ENCODE measurements around the gene NFIC.

NFIC gene

DNA sequence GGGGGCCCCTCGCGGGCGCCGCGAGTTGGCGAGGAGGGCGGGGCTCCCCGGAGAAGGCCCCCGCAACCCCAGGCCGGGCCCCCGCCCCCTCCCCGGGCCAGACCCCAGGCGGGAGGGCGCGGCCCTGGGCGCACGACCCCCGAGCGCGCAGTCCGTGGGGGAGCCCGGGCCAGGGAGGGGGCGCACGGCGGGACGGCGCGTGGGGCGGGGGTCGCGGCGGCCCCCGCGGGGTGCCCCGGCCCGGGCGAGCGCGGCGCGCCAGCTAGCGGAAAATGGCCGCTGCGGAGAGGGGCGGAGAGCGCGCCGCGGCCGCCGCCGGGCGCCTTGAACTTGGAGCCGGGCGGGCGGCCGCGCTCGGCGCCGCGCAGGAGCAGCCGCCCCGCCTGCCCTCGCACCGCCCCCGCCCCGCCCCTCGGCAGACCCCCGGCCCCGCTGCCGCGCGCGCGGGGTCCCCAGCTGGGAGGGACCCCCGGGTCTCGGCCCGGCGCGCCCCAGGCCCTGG is 6.4 kb upstream of the NFIC start:
- ATAC-seq, result peak; percentile 16
- no peak for TF ChIP-seq ESRRG (CRISPR knock-in tag; IDR thresholded peaks at IDR 0.05)
- no peak for TF ChIP-seq CSRNP3 (CRISPR knock-in tag; IDR thresholded peaks at IDR 0.05)

GRCh38 chr19:3360421-3361383 is 5.7 kb upstream of the NFIC start:
- ATAC-seq, result peak; percentile 47
- TF ChIP-seq GLIS3 (CRISPR knock-in tag; IDR thresholded peaks at IDR 0.05), result no peak
- no peak for TF ChIP-seq ESRRG (CRISPR knock-in tag; IDR thresholded peaks at IDR 0.05)
- TF ChIP-seq, protein P1, sequence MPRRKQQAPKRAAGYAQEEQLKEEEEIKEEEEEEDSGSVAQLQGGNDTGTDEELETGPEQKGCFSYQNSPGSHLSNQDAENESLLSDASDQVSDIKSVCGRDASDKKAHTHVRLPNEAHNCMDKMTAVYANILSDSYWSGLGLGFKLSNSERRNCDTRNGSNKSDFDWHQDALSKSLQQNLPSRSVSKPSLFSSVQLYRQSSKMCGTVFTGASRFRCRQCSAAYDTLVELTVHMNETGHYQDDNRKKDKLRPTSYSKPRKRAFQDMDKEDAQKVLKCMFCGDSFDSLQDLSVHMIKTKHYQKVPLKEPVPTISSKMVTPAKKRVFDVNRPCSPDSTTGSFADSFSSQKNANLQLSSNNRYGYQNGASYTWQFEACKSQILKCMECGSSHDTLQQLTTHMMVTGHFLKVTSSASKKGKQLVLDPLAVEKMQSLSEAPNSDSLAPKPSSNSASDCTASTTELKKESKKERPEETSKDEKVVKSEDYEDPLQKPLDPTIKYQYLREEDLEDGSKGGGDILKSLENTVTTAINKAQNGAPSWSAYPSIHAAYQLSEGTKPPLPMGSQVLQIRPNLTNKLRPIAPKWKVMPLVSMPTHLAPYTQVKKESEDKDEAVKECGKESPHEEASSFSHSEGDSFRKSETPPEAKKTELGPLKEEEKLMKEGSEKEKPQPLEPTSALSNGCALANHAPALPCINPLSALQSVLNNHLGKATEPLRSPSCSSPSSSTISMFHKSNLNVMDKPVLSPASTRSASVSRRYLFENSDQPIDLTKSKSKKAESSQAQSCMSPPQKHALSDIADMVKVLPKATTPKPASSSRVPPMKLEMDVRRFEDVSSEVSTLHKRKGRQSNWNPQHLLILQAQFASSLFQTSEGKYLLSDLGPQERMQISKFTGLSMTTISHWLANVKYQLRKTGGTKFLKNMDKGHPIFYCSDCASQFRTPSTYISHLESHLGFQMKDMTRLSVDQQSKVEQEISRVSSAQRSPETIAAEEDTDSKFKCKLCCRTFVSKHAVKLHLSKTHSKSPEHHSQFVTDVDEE (CRISPR knock-in tag; IDR thresholded peaks at IDR 0.05), result no peak
- TF ChIP-seq BACH2 (CRISPR knock-in tag; IDR thresholded peaks at IDR 0.05; ENCODE audit: borderline replicate concordance), result no peak
- TF ChIP-seq TOX (CRISPR knock-in tag; IDR thresholded peaks at IDR 0.05; ENCODE audit: borderline replicate concordance), result no peak
- TF ChIP-seq ZNF565 (CRISPR knock-in tag; conservative IDR thresholded peaks at IDR 0.05; ENCODE audit: low read depth), result no peak
- TF ChIP-seq ZFP3 (CRISPR knock-in tag; IDR thresholded peaks at IDR 0.05), result no peak
- no peak for TF ChIP-seq OSR1 (CRISPR knock-in tag; IDR thresholded peaks at IDR 0.05)
- no peak for TF ChIP-seq ZNF70 (CRISPR knock-in tag; IDR thresholded peaks at IDR 0.05)
- TF ChIP-seq, protein P2, sequence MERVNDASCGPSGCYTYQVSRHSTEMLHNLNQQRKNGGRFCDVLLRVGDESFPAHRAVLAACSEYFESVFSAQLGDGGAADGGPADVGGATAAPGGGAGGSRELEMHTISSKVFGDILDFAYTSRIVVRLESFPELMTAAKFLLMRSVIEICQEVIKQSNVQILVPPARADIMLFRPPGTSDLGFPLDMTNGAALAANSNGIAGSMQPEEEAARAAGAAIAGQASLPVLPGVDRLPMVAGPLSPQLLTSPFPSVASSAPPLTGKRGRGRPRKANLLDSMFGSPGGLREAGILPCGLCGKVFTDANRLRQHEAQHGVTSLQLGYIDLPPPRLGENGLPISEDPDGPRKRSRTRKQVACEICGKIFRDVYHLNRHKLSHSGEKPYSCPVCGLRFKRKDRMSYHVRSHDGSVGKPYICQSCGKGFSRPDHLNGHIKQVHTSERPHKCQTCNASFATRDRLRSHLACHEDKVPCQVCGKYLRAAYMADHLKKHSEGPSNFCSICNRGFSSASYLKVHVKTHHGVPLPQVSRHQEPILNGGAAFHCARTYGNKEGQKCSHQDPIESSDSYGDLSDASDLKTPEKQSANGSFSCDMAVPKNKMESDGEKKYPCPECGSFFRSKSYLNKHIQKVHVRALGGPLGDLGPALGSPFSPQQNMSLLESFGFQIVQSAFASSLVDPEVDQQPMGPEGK (CRISPR knock-in tag; IDR thresholded peaks at IDR 0.05; ENCODE audit: borderline replicate concordance), result no peak
- TF ChIP-seq CSRNP3 (CRISPR knock-in tag; IDR thresholded peaks at IDR 0.05), result no peak
- TF ChIP-seq ZC3H10 (CRISPR knock-in tag; IDR thresholded peaks at IDR 0.05), result no peak
- TF ChIP-seq ARNTL (CRISPR knock-in tag; IDR thresholded peaks at IDR 0.05; ENCODE audit: borderline replicate concordance, low read depth), result no peak
- no peak for TF ChIP-seq ZNF8 (CRISPR knock-in tag; IDR thresholded peaks at IDR 0.05)
- TF ChIP-seq ZFP30 (CRISPR knock-in tag; IDR thresholded peaks at IDR 0.05), result no peak
- TF ChIP-seq, protein P3, sequence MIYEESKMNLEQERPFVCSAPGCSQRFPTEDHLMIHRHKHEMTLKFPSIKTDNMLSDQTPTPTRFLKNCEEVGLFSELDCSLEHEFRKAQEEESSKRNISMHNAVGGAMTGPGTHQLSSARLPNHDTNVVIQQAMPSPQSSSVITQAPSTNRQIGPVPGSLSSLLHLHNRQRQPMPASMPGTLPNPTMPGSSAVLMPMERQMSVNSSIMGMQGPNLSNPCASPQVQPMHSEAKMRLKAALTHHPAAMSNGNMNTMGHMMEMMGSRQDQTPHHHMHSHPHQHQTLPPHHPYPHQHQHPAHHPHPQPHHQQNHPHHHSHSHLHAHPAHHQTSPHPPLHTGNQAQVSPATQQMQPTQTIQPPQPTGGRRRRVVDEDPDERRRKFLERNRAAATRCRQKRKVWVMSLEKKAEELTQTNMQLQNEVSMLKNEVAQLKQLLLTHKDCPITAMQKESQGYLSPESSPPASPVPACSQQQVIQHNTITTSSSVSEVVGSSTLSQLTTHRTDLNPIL (CRISPR knock-in tag; IDR thresholded peaks at IDR 0.05; ENCODE audit: low read depth), result no peak
- no peak for TF ChIP-seq CSDC2 (CRISPR knock-in tag; IDR thresholded peaks at IDR 0.05)

- no peak for ATAC-seq
- no peak for TF ChIP-seq PPARA (CRISPR knock-in tag; IDR thresholded peaks at IDR 0.05; ENCODE audit: borderline replicate concordance)
- no peak for TF ChIP-seq BACH2 (CRISPR knock-in tag; IDR thresholded peaks at IDR 0.05; ENCODE audit: borderline replicate concordance)
- TF ChIP-seq ISL1 (CRISPR knock-in tag; IDR thresholded peaks at IDR 0.05), result no peak
- TF ChIP-seq, protein P1 (CRISPR knock-in tag; IDR thresholded peaks at IDR 0.05), result no peak
- TF ChIP-seq, protein P2 (CRISPR knock-in tag; IDR thresholded peaks at IDR 0.05; ENCODE audit: borderline replicate concordance), result no peak
- TF ChIP-seq TOX (CRISPR knock-in tag; IDR thresholded peaks at IDR 0.05; ENCODE audit: borderline replicate concordance), result no peak
These were observed 4.8 kb upstream of the NFIC start for GRCh38 chr19:3361384-3362216.
